HG03442 (cell line): ENCODE data around the gene SPATA18.
A peak's percentile ranks its signal among the peaks of the same experiment; 100 is the strongest.

Experiments used
- ATAC-seq: cut with Tn5 transposase; IDR thresholded peaks from one replicate; pipeline ENCODE4 v1.9.1; 2021; ENCODE audit warnings: mild to moderate bottlenecking, moderate library complexity; ENCODE audit not compliant: unreplicated experiment

Gene SPATA18

GRCh38 chr4:52051213-52051614, at the start of gene SPATA18:
Gene SPATA18, plus strand, starts transcription at chr4:52051304. Its CDS starts 401 bp downstream, at chr4:52051705.
- peak; percentile 46 for ATAC-seq

- ATAC-seq, result no peak
Observed at GRCh38 chr4:52001616-52002015, 49.5 kb upstream of the SPATA18 start.

GRCh38 chr4:52004414-52004813, 46.7 kb upstream of the SPATA18 start:
- no peak for ATAC-seq

- ATAC-seq, result no peak
Observed at GRCh38 chr4:52005604-52006273, 45.4 kb upstream of the SPATA18 start.

GRCh38 chr4:52006887-52007286, 44.2 kb upstream of the SPATA18 start:
- ATAC-seq, result no peak

- no peak for ATAC-seq
Observed at GRCh38 chr4:52010986-52011385, 40.1 kb upstream of the SPATA18 start.

- no peak for ATAC-seq
Observed at GRCh38 chr4:52012651-52013050, 38.5 kb upstream of the SPATA18 start.

GRCh38 chr4:52014903-52015302, 36.2 kb upstream of the SPATA18 start:
- no peak for ATAC-seq

GRCh38 chr4:52015366-52015765, 35.7 kb upstream of the SPATA18 start:
- ATAC-seq, result no peak

- no peak for ATAC-seq
Observed at GRCh38 chr4:52016981-52017380, 34.1 kb upstream of the SPATA18 start.

- ATAC-seq, result no peak
Observed at GRCh38 chr4:52017814-52018213, 33.3 kb upstream of the SPATA18 start.

GRCh38 chr4:52019936-52020657, 31.0 kb upstream of the SPATA18 start, which contains the start of gene LRRC66:
Gene LRRC66, minus strand, starts transcription at chr4:52020363. Its CDS starts 2,750 bp downstream, at chr4:52017613.
- ATAC-seq, result no peak

- no peak for ATAC-seq
Observed at GRCh38 chr4:52028970-52029369, 22.1 kb upstream of the SPATA18 start.

- ATAC-seq, result no peak
Observed at GRCh38 chr4:52032005-52032404, 19.1 kb upstream of the SPATA18 start.

- no peak for ATAC-seq
Observed at GRCh38 chr4:52035190-52035589, 15.9 kb upstream of the SPATA18 start.

- no peak for ATAC-seq
Observed at GRCh38 chr4:52036886-52037530, 14.1 kb upstream of the SPATA18 start.

- peak; percentile 57 for ATAC-seq
Observed at GRCh38 chr4:52037689-52038102, 13.4 kb upstream of the SPATA18 start.

GRCh38 chr4:52038103-52038912, 12.8 kb upstream of the SPATA18 start, which contains the start of gene SGCB:
Gene SGCB, minus strand, starts transcription at chr4:52038299. Its CDS starts 40 bp downstream, at chr4:52038259.
- peak; percentile 92 for ATAC-seq

GRCh38 chr4:52045028-52045427, 6.1 kb upstream of the SPATA18 start:
- ATAC-seq, result no peak

- no peak for ATAC-seq
Observed at GRCh38 chr4:52049266-52049665, 1.8 kb upstream of the SPATA18 start.
